ENCODE results near the gene MBNL2.

DNA sequence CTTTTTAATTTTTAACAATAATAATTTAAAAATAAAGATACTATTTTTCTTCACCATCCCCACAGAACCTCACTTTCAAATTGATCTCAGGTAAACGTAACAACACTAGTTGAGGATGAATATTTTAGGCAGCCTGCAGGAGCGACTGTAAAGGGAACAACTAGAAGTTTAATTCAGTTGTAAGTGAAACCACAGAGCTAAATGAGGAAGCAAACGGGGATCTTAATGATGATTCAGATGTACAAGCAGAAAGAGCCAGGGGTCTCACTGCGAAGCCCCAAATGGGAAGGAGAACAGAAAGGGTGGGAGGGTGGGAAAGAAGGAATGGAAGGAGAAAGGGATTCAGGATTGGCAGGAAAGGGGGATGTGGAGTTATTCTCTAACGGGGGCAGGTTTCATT, 157.3 kb downstream of the MBNL2 start:
- no peak for TF ChIP-seq CTCF (IDR thresholded peaks at IDR 0.05)
- no peak for TF ChIP-seq EP300 (IDR thresholded peaks at IDR 0.05)
- no peak for TF ChIP-seq POLR2AphosphoS5 (IDR thresholded peaks at IDR 0.05)
- no peak for TF ChIP-seq POLR2A (IDR thresholded peaks at IDR 0.05)
